GM18861 (cell line): ENCODE measurements around the gene OGFOD3.
A peak's percentile ranks its signal among the peaks of the same experiment; 100 is the strongest.

ENCODE experiments used
- ATAC-seq: cut with Tn5 transposase; IDR thresholded peaks from one replicate; pipeline ENCODE4 v1.9.1; 2021; ENCODE audit not compliant: unreplicated experiment

OGFOD3 gene

DNA sequence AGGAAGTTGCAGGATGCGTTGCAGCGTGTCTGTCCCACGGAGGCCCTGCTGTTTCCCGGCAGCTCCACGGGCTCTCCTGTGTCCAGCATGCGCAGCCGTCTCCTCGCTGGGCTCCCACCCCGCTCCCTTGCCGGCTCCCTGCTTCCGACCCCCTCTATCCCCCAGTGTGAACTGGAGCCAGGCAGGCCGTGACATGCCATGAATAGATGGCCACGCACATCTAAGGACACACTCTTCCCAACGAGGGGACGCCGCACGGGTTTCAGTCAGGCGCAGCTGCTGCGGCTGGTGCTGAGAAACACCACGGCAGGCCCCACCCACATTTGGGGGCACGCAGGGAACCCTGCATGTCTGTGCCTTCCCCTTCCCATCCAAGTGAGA is 9.5 kb downstream of the OGFOD3 start:
- ATAC-seq = no peak

DNA sequence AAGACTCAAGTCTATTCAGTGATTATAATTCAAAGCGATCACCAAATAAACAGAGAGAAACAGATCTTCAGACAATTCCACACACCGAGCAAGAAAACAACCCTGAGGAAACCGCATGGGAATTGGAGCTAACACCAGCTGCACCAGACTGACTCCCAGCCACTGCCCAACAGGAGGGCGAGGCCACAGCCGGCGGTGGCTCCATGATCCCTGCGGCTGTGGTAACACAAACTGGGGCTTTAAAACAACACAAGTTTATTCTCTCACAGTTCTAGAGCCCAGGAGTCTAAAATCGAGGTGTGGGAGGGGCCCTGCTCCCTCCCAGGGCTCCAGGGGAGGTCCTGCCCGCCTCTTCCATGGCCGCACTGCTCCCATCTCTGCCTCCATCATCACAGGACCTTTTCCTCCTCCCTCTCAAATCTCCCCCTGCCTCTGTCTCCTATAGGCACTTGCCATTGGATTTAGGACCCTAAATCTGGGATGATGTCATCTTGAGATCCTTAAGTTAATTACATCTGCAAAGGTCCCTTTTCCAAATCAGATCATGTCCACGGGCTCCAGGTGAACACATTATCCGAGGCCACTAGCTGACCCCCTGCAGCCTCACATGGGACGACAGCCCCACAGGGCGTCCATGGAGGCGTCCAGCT is 10.0 kb downstream of the OGFOD3 start:
- no peak for ATAC-seq

DNA sequence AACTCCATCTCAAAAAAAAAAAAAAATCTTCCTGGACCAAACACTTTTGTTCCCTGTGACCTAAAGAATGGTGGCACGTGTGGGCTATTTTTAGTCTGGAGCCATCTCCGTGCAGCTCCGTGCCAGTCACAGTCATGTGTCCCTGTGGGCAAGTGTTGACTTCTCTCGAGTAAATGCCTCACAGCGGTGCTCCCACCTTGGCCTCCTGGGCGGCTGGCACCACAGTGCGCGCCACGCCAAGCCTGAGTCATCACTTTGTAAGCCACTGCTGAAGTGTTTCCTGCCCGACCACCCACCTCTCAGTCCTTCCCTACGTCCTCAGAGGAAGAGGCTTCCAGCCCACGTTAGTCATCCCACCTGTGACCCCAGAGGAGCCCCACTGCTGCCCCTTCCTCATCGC is 11.1 kb downstream of the OGFOD3 start:
- ATAC-seq = no peak

DNA sequence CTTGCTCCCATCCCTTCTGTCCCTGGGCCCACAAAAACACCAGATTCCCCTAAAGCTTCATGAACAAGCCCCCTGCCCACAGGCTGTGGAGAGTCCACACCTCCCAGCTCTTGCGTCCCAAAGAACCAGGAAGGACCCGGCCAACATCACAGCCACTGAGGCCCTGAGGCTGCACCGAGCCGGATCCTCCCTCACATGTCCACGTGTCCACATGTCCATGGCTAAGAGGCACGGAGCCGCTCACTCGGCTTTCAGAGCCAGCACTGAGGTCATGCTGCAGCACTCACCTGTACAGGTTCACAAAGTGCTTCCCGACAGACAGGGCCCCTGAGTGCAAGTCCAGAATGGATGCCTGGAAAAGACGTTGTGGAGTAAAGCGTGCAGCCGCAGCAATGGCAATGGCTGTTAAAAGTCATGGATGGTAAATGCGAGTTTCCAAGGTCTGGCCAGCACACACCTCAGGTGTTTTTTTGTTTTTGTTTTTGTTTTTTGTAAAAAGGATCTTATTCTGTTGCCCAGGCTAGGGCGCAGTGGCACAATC is 12.2 kb downstream of the OGFOD3 start:
- ATAC-seq = no peak

DNA sequence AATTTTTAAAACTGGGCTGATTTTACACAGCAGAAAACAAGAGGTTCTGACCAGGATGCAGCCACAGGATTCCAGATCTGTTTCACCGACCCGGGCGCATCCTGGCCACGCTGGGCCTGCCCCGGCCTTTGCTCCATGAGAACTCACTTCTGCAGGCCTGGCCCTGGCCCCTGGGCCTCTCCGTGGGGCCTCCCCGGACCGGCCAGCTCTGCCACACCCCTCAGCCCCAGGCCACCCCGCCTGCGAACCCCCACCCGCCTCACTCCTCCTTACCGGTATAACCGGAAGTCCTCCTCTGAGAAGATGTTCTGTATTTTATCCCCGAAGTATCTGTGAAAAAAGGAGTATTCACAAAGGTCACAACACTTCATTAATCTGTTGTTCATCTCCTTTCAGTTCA is 13.3 kb downstream of the OGFOD3 start:
- no peak for ATAC-seq

DNA sequence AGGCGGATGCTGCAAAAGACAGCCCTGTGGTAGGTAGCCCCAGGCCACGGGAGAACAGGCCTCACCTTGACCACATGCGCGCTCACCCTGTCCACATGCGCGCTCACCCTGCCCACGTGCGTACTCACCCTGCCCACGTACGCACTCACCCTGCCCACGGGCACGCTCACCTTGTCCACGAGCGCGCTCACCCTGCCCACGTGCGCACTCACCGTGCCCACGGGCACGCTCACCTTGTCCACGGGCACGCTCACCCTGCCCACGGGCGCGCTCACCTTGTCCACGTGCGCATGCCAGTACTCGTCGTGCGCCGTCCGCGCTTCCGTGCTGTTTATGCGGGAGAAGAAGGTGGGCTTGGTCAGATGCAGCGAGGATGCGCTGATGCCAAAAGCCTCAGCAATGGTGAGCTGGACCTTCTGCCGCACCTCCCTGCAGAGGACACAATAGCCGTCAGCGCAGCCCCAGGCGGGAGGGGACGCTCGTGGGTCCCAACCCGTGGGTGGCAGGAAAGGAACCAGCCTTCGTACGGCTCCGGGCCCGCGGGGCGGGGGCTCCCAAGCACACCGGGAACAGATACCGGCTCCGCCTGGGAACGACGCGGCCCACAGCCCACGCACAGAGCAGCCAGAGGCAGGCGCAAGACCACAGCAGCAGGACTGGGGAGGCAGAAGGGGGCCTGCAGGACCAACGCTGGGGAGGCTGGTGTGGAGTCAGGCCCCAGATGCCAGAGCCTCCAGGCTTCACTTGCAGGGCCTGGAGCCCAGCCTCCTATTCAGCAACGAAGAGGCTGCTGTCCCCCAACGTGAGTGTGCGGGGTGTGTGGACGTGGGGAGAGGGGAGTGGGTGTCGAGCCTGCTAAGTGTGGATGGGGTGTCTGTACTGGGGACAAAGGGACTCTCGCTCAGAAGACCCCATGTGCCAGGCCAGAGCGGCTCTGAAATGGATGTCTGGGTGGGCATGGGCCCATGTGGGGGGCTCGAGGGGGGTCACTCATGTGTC is 14.4 kb downstream of the OGFOD3 start:
- ATAC-seq = no peak

DNA sequence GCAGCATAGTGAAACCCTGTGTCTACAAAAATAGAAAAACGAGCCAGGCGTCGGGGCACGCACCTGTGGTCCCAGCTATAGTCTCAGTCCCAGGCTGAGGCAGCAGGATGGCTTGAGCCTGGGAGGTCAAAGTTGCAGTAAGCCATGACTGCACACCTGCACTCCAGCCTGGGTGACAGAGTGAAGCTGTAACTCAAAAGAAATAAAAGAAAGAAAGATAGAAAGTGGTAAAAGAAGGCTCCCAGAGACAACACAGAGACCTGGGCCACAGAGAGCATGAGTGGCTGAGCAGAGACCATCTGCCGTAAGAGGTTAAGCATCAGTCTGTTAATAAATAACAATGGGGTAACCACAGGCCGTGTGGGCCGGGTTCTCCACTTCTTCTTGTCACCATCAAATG is 15.5 kb downstream of the OGFOD3 start:
- peak; percentile 78 for ATAC-seq

DNA sequence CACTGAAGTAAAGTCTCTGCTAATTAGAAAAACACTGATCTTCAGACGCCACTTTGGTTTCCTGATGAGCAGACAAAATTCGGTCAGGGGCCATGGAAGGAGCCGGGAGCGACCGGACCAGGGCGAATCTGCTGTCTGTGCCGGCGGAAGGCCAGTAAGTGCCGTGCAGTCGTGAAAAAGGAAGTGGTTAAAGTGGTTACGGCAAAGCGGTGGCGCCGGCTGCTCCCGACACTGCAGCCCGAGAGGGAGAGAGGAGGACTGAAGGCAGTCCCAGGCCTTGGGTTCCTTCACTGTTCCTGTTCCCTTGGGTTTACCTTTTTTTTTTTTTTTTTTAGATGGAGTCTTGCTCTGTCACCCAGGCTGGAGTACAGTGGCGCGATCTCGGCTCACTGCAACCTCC is 17.6 kb downstream of the OGFOD3 start:
- ATAC-seq = peak; percentile 41

DNA sequence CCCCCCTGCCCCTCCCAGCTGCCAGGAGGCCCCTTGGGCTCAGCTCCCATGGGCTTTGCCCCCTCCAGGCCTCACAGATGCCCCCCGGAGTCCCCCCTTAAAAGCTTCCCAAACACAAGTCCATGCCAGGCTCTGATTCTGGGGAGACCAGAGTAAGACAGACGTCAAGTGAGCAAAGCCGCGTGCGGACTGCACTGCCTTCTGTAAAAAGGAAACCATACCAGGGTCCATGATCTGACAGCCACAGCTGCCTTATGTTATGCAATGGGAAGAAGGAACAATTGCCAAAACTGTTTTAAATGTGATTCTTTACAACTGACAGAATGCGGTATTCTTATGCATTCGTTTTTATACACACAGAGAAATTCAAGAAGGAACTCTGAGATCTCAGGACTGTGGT is 18.2 kb downstream of the OGFOD3 start:
- no peak for ATAC-seq

DNA sequence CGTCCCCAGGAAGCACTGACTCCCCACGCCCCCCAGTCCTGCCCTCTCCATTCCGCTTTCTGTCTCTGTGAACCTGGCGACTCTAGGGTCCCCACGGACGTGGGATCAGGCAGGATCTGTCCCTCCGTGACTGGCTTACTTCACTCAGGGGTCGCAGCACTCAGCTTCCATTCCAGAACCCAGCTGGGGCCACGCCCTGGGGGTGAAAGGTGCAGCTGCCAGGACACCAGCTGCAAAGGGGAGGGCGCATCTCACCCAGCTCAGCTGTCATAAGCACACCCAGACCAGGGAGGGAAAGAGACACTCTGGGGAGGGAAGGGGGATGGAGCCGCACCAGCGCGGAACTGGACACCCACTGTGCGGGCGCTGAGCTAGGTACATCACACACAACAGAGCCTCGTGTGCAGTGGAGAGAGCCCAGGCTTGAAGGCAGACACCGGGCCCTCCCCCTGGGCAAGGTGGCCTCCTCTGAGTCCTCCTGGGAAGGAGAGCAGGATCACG is 18.7 kb downstream of the OGFOD3 start:
- no peak for ATAC-seq

DNA sequence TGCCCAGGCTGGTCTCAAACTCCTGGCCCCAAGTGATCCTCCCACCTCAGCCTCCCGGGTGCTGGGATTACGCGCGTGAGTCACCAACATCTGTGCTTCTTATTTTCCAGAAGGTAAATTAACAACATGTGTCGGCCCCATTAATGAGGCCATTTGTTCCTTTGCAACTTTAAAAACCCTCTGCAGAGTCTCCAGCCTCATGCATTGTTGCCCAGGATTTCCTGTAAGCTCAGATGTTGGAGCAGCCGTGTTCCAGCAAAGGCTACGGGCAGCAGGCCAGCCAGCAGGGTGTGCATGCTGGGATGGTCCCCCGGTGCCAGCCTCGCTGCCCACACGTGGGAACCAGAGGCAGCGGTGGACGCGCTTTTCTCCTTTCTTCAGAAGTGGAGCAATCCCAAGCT is 19.3 kb downstream of the OGFOD3 start:
- ATAC-seq = no peak

DNA sequence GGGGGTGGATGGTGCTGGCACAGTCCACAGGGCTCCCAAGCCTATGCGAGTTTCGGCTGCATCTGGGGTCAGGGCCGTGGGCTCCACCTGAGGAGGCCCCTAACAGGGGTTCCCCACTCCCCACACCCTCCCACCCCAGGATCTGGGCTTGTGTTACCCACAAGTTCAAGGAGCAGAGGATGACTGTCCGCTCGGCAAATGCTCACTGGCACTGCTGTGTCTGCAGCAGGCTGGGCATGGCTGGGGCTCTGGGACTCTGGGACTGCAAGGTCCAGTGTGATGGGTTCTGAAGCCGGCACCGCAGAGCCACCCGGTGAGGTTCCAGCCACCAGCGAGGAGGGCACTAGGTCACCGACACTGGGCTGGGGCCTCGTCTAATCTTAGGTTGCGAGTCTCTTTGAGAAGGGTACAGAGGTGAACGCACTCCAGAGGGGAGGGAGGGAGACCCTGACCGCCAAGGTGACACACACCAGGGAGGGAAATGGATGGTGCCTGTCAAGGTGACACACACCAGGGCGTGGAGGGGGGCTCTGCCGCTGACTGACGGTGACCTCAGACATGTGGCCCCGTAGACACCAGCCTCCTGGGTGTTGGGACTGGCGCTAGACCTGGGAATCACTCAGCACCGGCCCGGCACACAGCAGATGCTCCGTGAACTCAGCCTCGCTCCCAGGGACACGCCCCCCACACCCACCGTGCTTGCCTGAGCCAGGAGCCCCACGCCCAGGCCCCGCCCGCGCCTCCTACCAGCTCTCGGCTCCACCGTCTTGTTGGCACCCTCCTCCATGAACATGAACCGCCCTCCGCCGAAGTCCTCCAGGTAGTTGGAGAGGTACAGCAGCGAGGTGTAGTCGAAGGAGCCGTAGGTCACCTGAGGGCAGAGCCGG is 20.7 kb downstream of the OGFOD3 start:
- ATAC-seq = no peak

DNA sequence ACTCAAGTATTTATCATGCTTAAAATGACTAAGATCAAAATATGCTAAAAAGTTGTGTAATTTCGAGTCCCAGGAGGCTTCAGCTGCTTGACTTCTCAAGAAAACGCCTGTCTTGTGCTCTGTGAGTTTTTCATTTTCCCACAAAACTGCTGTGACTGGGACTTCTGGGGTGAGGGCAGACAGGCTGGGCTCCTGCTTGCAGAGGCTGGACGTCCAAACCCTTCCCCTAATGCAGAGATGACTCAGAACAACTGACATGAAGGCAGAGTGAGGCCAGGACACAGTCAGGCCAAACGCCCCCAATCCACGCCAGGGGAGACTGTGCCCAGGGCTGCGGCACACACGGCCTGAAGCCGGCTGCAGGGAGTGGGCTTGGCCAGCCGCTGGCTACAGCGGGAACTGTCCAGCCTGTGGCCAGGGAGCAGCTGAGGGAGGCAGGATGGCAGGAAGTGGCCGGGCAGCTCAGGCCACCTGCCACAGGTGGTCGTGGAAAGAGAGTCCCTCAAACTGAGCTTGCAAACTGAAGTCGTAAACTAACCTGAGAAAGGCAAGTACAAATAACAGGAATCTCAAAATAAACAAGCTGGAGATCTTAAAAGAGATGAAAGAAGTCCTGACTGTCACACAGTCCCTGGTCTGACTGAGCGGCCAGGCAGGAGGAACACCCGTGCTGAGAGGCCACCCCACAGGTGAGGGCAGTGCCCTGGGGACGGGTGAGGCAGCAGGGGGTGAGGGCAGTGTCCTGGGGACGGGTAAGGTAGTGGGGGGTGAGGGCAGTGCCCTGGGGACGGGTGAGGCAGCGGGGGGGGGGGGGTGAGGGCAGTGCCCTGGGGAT is 21.6 kb downstream of the OGFOD3 start:
- no peak for ATAC-seq

DNA sequence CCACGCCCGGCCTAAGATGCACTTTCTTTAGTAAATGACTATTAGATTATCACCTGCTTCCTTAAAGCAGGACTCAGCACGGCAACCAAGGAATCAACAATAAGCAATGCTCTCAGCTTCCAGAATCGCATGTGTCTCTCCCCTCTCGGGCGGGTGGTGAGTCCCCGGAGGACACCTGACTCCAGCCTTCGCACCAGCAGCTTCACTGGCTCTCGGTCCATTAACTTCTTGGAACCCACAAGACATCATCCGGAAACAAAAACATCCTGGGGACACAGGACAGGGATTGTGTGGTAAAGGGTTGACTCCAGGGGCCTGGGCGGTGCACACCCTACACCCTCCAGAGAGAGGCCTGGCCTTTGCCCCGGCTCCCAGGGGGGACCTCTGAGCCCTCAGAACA is 24.1 kb downstream of the OGFOD3 start:
- no peak for ATAC-seq

DNA sequence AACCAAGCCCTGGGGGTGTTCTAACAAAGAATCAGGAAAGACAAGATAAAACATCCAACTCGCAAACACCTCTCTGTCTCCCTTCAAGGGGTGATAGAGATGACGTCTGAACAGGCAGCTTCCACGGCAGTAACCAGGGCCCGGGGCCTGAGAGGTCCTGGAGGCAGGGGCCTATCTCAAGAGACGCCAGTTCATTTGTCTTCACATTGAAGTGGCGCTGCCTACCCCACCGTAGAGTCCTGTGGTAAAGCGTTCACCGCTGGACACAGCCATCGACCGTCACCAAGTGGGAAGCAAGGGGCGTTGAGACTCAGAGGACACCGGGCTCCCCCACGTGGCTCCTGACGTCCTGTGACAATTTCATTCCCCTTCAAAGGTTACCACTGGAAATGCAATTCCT is 25.4 kb downstream of the OGFOD3 start:
- no peak for ATAC-seq

DNA sequence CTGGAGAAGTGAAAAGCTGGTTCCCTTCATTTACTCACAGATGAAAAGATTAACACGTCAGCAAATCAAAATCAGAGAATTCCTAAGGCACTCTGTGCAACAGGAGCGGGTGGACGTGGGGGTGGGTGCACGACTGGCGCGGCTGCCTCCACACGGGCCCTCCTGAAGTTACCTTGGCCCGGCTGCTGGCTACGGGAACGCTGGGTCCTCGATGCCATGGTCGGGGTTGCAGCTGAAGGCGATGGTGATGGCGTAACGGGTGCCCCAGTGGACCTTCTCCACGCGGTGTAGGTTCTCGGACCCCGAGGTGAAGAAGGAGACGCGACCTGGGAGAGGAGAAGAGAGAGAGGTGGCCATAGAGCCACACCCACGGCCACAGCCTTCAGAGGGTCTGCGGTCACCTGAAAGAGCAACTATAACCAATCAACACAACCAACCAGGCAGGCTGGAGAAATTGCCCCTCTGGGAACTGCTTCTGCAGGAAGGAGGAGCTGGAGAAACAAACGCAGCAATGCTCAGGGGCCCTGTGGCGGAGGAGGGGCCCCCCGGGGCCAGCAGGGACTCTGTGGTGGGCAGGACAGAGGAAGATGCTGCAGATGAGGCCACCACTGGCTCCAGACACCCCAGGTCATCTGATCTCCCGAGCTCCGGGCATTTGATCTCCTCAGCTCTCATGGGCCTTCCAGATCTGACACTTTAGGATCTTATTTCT is 26.0 kb downstream of the OGFOD3 start:
- no peak for ATAC-seq

DNA sequence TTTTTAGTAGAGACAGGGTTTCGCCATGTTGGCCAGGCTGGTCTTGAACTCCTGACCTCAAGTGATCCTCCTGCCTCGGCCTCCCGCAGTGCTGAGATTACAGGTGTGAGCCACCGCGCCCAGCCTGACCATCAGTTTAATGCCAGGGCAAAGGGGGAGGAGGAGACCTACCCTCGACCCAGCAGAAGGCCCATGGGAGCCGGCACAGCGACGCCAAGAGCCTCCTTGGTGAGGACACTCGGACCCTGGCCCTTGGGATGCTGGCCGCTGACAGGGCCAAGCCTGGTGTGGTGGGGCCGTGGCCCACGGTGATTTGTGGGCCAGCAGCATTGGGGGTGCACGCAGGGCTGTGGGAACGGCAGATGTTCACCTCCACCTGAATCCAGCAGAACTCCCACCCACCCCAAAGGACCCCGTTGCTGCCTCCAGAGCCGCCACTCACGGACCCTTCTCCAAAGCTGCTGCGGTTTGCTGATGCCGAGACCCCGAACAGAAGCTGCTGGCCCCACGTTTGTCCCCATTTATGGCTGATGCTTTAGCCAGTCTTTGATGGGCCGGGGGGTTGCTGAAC is 26.8 kb downstream of the OGFOD3 start:
- no peak for ATAC-seq

DNA sequence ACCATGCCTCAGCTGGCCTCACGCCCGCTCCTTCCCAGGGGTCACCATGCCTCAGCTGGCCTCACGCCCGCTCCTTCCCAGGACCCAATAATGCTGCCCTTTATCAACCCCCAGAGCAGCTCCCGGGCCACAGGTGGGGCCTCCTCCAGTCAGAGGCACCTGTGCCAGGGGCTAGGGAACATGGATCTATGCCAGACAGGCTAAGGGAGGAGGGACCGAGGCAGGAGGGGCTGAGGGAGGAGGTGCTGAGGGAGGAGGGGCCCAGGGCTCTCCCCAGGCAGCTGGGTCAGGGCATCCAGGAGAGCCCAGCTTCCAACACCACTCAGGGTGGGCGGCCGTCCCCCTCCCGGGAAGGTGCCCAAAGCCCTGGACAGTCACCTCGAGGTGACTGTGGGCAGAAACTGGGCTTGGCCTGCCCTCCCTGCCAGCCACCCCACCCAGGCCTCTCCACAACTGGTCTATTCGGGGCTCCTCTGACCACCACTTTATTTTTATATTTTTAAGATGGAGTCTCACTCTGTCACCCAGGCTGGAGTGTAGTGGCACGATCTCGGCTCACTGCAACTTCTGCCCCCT is 27.4 kb downstream of the OGFOD3 start:
- ATAC-seq = no peak
